Stomach (tissue), 4 donors: Measurements from ENCODE around the gene SOX5.

ENCODE experiments used
- POLR2A ChIP-seq, 4 donors: fragments of 450-650 bp; IDR thresholded peaks; one replicate each; pipeline ENCODE4 v1.6.1; 2016; ENCODE audit warnings: antibody characterized with exemption in 4 of 4, control low read depth in 2 of 4, mild to moderate bottlenecking in 1 of 4, moderate library complexity in 1 of 4
- POLR2AphosphoS5 ChIP-seq, 3 donors: sonication (generic); formaldehyde crosslinking; IDR thresholded peaks; one replicate each; pipeline ENCODE4 v1.6.1; 2016; ENCODE audit warnings: antibody characterized with exemption in 3 of 3
- TF ChIP-seq, protein P1 (sequence below), 7 experiments: fragments of 450-650 bp in 4 of 7; fragments of 200-600 bp in 3 of 7; sonication (generic) in 3 of 7; IDR thresholded peaks; one replicate each; pipeline ENCODE4 v1.5.1; 2016 to 2019; ENCODE audit warnings: antibody characterized with exemption in 7 of 7, control low read depth in 2 of 7, mild to moderate bottlenecking in 1 of 7

DNA sequence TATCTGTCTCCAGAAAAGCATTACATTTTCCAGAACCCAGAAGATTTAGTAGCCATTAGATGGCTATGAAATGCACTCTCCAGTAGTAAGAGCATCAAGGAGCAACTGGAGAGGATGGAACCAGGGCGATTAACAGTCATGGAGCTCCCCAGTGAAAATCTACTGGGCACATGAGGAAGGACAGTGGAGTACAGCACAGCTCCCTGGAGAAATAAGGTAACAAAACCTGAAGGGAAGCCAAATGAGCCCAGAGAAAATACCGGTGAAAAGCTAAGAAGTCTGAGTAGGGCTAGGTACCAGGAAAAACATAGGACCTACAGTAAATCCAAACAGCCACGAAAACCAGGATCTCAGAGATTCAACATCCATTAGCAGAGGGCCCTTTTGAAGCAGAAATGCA lies 21.6 kb downstream of the SOX5 start:
- TF ChIP-seq, protein P1, sequence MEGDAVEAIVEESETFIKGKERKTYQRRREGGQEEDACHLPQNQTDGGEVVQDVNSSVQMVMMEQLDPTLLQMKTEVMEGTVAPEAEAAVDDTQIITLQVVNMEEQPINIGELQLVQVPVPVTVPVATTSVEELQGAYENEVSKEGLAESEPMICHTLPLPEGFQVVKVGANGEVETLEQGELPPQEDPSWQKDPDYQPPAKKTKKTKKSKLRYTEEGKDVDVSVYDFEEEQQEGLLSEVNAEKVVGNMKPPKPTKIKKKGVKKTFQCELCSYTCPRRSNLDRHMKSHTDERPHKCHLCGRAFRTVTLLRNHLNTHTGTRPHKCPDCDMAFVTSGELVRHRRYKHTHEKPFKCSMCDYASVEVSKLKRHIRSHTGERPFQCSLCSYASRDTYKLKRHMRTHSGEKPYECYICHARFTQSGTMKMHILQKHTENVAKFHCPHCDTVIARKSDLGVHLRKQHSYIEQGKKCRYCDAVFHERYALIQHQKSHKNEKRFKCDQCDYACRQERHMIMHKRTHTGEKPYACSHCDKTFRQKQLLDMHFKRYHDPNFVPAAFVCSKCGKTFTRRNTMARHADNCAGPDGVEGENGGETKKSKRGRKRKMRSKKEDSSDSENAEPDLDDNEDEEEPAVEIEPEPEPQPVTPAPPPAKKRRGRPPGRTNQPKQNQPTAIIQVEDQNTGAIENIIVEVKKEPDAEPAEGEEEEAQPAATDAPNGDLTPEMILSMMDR (IDR thresholded peaks at IDR 0.05) = no peak
- TF ChIP-seq POLR2AphosphoS5 (IDR thresholded peaks at IDR 0.05) (no peak), POLR2A (IDR thresholded peaks at IDR 0.05) (no peak)
